Activated naive CD4-positive, alpha-beta T cell treated with anti-CD3 and anti-CD28 coated beads, Interleukin-2, amount 50 U/mL, for 16 hours (primary cell): ENCODE data around the gene CD34.
"Not testable (repeated sequence)": the region's sequence is repeated elsewhere in the genome, so short reads cannot be mapped to it uniquely, and the experiment has no call there.

ENCODE experiments used
- DNase-seq: peaks from one replicate; pipeline ENCODE4 v3.0.0-alpha.2; 2020

The CD34 gene

DNA sequence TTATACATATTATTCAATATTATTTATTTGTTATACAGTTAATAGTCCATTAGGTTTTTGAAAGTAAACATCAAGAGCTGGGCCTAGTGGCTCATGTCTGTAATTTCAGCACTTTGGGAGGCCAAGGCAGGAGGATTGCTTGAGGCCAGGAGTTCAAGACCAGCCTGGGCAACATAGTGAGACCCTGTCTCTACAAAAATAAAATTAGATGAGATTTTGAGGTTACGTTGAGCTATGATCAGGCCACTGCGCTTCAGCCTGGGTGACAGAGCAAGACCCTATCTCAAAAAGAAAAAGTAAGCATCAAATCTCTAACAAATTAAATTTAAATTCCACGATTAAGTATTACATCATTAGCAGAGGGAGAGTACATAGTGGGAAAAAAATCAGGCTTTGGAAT lies 15.0 kb upstream of the CD34 start:
- not testable (repeated sequence) for DNase-seq

DNA sequence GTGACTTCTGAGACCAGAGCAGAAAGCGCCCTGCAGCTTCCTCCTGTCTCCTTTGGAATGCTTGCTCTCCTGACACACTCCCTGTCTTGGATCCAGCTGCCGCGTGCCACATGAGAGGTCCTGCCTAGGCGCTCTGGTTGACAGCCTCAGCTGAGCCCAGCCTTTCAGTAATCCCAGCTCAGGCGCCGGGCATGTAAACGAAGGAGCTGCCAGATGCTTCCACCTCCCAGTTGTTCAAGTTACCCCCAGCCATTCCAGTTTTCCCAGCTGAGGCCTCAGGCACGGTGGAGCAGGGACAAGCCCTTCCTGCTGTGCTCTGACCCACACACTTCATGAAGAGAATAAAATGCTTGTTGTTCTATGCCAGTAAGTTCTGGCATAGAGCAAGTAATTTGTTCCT lies 14.3 kb upstream of the CD34 start:
- no peak for DNase-seq

DNA sequence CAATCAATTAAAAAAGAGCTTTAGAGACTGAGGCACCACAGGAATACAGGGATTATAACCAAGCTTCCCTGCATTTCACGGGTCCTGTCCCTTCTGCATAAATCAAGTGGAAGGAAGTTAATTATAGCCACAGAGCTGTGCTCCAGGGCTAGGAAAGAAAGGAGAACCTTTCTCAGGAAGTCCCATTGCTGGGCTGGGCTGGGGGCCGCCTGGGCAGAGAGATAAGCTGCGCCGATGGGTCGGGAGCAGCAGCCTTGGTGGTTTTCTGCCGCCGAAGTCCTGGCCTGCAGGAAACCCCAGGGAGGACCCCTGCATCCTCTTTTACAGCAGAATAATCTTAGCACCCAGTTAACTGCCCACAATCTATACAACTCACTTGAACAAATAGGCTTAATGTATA lies 12.6 kb upstream of the CD34 start:
- no peak for DNase-seq

DNA sequence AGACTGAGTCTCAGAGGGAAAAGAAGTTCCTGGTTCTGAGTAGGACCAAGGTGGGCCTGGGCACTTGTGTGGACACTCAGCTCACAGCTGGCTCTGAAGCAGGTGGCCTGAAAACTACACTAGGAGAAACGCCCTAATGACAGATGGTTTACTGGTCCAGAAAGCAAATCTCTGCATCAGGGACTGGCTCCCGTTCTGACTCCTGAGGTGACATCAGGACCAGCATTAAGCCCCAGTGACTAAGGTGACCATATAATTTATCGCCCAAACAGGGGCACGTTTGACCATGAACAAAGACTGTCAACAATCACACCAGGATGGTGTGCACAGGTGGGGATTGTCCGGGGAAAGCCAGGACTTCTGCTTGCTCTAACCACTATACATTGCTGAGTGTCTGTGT lies 12.2 kb upstream of the CD34 start:
- no peak for DNase-seq

DNA sequence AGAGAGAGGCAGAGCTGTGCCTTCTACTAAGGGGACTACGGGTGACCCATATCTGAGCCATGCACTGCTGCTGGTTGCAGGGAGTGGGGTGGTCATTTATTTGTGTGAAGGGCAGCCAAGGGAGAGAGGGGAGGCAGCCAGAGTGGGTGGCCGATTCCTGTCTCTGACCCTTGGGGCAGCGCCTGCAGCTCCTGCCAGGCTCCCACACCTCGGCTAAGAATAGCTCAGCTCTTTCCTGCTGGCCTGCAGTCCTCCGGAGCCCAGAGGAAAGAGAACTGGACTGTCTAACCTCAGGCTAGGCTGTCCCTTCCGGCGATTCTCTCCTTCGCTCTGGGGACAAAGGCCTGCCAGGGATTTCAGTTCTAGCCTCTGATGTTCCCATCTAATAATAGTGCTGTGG lies 11.6 kb upstream of the CD34 start:
- no peak for DNase-seq

DNA sequence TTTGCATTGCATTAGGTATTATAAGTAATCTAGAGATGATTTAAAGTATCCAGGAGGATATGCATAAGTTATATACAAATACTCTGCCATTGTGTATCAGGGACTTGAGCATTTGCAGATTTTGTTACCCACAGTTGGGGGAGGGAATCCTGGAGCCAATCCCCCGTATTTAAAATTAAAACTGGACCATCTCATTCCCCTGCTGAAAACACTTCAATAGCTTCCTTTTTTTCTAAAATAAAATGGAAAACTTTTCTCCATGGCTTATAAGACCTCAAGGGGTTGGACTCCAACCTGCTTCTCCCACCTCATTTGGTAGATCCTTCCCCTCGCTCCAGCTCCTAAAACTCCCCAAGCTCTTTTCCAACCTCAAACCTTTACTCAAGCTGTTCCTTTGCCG lies 10.4 kb upstream of the CD34 start:
- DNase-seq, result no peak

DNA sequence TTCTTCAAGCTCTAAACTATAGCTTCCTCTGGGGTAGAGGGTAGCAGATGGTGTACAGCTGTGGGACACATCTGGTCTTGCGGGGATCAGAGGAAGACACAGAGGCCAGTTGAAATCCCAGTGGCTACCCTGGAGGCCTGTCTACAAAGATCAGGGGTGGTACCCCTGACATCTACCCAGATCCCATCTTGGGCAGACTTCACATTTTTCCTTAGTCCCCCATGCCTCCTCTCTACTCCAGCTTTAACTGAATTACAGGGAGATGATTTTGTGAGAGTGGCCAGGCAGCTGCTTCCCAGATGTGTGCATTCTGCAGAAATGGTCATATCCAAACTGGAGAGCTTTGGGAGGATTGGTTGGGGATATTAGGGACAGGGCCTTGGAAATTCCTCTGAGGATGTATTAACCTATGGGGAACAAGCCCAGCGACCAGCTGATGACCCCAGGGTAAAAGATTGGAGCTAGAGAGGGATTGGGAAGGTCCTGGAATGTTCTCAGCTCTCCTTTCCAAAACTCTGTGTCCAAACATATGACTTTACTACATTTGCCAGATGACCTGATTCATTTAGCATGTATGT lies 9.6 kb upstream of the CD34 start:
- DNase-seq, result no peak

DNA sequence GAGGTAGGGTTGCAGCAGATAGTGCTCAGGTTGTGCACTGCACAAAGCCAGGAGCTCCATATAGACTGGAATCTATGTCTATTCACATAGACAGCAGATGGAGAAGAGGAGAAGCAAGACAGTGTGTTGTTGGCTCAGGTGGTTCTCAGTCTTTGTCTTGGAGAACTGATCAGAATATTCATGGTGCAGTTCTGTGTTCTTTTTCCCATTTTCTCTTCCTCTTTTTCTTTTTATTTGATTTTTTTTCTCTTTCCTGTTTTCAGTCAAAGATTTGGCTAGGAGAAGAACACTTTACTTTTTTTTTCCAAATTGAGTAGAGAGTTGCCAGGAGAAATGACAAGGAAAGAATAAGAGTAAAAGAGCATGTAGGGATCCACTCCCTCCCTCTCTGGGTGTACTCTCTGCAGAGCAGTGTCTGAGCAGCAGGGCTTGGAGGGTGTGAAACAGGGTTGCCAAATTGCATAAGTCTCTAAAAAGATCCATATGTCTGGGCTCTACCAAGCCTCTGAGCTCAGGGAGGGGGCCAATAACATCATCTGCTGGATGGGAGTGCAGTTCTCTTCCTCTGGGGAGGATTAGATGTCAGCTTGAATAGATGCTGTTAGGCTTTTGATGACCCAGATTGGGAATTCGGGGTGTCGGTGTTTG lies 8.7 kb upstream of the CD34 start:
- no peak for DNase-seq

DNA sequence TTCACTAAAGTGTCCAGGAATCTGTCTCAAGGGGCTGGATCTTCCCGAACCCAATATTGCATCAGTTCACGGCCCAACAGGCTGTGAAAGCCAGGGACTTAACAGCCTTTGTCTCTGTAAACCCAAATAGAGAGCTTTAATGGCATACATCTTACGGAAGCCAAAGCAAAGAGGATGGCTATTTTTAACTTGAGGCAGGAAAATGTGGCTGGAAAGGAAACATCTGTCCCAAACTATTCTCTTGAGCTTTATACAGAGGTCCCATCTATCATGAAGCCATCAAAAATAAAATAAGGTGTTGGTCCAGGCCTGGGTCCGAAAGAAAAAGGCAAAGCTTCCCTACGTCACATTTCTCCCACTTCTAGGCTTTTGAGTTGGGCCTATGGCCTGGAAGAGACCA lies 7.7 kb upstream of the CD34 start:
- no peak for DNase-seq

DNA sequence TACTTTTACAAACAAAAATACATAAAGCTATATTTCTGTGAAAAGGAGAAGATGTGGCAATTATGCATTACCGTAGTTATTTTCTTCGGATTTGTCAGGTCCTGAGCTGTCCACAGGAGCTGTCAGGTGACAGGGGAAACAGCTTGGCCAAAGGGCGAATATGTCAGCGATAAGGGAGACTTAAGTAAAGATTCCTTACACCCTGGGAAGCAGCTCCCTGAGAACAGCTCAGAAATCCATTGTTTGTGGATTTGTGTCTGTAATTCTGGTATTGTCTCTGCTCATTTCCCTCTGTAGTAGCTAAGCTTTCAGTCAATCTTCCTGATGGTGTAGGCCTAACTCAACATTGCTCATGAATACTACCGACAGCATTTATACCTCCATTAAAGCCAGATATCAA lies 7.1 kb upstream of the CD34 start:
- no peak for DNase-seq

DNA sequence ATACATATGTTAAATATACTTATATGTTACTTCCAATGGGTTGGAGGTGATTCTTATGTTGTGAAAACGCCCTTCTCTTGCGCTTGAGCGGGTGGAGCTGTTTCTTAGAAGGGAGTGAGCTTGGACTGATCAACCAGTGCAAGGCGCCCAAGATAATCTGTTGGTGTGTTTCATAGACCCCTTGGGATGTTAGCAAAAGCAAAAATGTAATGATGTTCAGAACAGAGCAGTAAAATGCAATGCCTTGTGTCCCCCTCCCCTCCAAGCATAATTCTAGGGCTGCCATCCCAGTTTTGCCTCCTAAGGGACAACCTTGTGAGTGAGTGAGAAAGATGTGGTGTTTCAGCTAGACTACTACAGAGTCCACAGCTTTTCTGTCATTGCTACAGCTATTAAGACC lies 6.2 kb upstream of the CD34 start:
- DNase-seq, result no peak

DNA sequence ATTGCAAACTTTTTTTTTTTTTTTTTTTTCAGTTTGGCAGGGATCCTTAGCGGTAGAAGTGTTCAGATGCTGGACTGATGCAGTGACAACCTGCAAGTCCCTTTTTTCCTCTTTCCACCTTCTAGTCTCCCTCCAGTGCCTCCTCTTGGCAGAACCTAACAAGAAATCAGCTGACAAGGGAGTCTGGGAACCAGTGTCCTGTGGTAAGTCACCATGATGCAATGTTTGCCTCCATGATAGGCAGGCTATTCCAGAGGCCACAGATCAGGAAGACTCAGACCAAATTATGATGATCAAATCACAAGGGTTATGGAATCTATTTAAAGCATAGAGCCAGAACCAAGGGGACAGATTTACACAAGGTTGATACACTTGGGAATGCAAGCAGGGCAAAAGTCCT lies 3.0 kb upstream of the CD34 start:
- DNase-seq, result no peak

DNA sequence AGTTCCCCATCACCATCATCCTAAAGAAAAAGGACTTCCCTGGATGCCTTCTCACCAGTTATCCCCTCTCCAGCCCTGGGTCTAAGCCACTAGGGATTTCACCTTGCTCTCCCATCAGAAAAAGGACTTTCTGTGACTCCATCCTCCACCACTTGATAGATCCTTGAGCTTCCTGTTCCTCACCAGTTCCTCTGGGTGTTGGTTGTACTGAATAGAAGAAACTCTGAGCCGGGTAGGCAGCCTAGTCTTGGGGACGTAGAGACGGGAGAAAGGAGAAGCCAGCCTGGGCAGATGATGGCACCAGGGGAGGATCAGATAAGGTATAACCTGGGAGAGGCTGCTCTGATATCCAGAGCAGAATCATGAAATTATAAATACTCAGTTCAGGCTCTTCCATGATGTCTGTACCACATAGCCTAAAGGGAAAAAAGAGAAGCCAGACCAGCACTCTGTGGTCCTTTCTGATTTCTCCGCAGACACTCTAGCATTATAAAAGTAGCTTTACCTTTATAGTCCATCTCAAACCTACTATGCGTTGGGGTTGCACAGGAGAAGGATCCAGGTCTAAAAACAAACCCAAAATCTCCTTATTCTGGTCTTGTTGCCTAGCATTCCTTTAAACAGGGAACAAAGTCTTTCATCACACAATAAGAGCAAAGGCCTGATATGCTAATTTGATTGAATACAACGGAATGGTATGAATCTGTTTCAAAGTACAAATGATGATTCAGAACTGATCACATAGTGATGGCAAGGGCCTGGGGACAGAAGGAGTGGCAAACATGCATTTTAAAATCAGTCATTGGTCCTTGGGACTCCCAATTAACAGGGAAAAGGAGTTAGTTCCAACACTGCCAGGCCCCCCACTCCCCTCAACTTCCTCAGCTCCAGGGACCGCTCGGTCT lies 1.2 kb upstream of the CD34 start:
- DNase-seq, result no peak

DNA sequence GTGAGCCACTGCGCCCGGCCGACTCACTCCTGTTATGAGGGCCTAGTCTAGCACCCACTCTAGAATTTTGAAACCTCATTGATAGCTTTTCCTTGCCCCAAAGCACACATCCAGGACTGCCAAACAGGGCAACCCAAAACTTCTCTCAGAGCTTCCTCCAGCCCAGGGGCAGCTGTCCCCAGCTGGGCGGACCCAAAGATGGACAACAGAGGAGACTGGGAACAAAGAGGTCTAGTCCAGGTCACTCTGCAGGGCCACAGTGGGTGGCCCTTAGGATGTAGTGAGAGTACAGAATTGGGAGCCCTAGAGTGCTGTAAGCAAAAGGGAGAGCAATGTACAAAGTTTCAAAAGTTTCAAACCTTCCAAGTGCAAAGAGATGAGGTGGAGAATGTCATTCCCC lies 1.2 kb downstream of the CD34 start:
- DNase-seq, result no peak

DNA sequence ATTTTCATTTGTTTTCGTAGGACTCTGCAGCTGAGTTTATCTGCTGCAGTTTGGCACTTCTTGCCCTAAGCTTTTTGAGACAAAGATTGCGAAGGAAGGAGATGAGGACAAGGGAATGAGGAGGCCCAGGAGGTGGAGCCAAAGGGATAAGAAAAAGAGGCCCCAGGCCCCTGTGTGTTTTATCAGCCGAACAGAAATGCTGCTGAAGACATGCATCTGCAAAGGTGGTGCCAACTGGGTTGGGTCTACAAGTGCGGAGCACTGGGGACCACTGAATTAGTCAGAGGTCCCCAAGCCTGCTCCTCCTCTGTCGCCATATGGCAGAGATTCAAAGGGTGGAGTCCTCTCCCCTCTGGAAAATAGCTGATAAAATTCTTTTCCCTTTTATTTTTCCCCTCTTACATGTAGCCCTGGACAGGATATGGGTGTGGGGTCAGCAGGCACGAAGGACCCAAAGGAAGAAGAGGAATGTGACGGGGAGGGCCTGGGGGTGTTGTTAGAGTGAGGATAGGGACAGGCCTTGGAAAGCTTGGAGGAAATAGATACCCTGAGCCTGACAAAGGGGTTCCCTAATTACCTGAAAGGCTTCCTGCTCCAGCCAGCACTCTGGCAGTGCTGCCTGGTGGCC lies 2.7 kb downstream of the CD34 start:
- no peak for DNase-seq

DNA sequence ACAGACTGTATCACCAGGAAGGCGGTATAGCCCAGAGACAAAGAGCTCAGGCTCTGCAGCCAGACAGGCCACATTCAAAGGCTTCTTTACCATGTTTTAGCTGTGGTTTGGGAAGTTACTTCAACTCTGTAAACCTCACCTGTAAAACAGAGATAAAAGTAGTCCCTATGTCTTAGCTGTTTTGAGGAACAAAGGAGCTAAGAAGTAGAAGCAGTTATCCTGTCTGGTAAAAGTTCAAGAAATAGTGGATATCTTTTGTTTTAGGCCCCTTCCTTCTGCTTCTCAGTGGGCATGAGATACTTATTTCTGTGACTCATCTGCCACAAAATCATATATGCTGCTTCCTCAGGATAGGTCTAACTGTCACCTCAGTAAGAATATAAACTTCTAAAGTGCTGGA lies 6.5 kb downstream of the CD34 start:
- no peak for DNase-seq

DNA sequence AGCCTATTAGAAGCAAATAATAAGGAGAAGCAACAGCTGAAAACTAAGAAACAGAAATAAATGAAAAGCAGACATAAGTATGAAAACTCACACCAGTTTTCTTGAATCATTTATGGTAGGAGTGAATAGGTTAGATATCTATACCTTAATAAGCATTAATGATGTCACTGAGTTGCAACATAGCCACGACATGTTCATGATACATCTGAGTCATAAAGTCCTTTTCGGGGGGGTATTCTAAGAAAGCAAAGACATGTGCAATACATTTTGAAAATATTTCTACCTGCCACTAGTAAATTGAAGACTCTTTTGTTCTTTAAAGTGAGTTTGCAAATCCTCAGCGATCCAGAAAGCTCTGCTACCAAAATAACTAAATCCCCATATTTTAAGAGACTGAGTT lies 7.2 kb downstream of the CD34 start:
- DNase-seq, result no peak

DNA sequence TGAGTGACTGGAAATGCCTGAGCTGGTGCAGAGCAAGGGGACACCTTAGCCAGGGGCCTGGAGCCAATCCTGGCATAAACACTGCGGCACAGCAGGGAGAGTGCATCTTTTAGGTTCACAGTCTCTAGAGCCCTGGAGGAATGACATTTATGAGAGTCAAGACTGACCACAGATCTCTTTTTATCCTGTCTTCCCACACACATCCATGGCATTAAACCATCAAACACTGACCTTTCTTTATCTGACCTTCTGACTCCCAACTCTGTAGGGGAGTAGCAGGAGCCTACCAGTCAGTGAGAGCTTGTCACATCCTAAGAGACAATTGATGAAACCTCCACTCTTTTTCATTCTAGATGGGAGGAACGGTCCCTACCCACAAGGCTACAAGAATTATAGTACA lies 7.9 kb downstream of the CD34 start:
- no peak for DNase-seq

DNA sequence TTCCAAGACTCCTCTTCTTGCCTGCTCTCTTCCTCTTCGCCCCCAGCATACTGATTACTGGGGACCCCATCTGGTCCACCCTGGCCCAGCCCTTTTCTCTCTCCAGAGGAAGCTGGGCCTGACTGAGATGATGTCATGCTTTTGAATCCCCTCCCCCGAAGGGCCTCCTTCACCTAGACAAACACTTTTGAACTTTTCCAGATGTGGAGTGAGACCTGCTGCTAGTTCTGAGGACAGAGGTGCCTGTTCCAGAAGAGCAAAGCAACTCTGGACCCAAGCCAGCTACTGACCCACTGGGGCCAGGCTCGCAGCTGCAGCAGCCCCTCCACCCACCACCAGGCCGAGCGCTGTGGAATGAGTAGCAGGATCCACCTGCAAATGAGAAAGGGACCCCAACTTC lies 8.4 kb downstream of the CD34 start:
- DNase-seq, result no peak

DNA sequence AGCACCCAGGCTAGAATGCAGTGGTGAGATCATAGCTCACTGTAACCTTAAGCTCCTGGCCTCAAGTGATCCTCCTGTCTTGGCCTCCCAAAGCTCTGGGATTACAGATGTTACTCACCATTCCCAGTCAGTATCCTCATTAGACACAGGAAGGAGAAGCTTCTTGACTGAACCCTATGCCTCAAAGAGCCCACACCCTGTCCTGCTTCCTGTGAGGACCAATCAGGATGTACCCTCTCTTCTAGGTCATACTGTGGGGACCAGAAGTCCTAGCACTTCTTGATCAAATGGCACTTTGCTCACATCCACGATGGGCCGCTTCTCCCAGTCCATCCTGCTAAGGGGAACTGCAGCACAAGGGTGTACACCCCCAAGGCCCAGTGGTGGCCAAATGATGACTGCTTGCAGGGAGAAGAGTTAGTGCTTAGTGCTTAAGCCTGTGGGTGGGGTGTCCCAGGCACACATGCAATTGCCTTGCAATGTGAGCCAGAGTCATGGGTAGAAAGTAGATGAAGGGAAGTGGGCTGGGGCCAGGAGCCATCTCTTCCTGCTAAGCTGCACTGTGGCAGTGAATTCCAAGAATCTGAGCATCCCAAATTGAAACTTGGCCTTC lies 9.8 kb downstream of the CD34 start:
- DNase-seq, result no peak

DNA sequence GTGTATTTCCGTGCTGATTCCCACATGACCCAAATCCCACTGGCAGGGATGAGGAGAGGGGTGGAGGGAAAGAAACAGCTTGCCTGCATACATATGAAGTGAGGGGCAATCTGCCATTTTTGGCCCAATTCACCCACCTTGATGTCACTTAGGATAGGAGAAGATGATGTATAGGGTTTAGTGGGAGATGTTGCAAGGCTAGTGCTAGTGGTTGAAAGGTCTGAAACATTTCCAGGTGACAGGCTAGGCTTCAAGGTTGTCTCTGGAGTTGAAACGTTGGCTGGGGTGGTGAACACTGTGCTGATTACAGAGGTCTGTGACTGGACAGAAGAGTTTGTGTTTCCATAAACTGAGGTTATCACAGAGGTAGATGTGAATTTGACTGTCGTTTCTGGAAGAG lies 12.1 kb downstream of the CD34 start:
- no peak for DNase-seq

DNA sequence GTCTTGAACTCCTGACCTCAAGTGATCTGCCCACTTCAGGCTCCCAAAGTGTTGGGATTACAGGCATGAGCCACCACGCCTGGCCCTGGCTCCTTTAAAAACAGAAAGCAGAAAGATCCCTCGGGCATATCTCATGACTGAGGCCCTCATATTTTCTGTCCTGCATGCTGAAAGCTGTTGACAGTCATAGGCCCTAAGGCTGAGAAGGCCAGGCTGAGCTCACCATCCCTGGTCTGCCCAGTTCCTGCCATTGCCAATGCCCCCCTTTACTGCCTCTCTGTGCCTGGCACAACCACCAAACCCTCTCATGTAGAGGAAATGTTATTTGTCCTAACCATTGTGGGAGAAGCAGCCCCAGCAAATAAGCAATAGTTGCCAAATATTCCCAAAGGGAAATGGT lies 12.7 kb downstream of the CD34 start:
- no peak for DNase-seq

DNA sequence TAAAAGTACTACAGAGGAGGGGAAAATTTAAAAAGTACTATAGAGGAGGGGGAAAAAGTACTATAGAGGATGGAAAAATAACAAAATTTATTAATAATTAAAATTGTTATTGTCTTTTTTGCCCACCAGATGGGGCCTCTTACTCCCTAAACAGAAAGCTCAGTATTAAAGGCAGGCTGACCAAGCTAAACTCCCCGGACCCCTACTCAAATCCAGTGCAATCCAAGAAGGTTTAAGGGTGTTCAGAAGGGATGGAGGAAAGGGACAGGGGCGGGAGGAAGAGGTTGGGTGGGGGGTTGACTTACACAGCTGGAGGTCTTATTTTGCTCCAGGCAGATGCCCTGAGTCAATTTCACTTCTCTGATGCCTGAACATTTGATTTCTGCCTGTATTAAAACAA lies 13.7 kb downstream of the CD34 start:
- no peak for DNase-seq

DNA sequence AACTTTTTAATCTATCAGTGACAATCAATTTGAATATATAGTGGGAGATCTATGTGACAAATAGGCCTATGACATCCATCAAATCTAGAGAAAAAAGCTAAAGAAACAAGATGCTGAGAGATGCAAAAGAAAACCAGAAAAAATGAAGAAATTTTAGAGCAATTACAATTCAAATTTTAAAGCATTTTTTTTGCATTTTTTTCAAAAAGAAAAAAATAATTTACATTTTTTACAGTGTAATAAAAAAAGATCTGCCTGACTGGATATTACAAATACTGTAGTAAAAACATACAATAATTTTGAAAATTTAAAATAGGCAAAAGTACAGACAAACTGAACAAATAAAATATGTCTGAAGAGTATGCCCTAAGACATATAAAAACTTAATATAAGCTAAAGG lies 14.4 kb downstream of the CD34 start:
- DNase-seq, result no peak
